Colon (tissue), 2 donors: Measurements from ENCODE around the gene FNDC10.

ENCODE experiments used
- FAIRE-seq: peaks from 2 replicates; lab custom pipeline; 2012; peaks lifted over from hg19 to GRCh38; lab: Jason Lieb, UNC
- donor health status: control.
- donor health status: control.

The FNDC10 gene

GRCh38 chr1:1616045-1616790 is 16.3 kb upstream of the FNDC10 start:
- no peak for FAIRE-seq

GRCh38 chr1:1615256-1616044 is 15.5 kb upstream of the FNDC10 start, which contains the start of gene MIB2:
TSS of gene MIB2 (plus strand) at chr1:1615500. CDS start at chr1:1623453, 7,953 bp downstream.
- FAIRE-seq, result no peak

- FAIRE-seq, result no peak
Observed at GRCh38 chr1:1614954-1615255, 15.0 kb upstream of the FNDC10 start.

- FAIRE-seq, result no peak
Observed at GRCh38 chr1:1614204-1614953, 14.4 kb upstream of the FNDC10 start.

- no peak for FAIRE-seq
Observed at GRCh38 chr1:1613509-1614082, 13.7 kb upstream of the FNDC10 start.

- no peak for FAIRE-seq
Observed at GRCh38 chr1:1612104-1612400, 12.1 kb upstream of the FNDC10 start.

GRCh38 chr1:1610796-1611195 is 10.9 kb upstream of the FNDC10 start:
- FAIRE-seq, result no peak

- FAIRE-seq, result no peak
Observed at GRCh38 chr1:1609822-1610485, 10.0 kb upstream of the FNDC10 start.

- no peak for FAIRE-seq
Observed at GRCh38 chr1:1606232-1606631, 6.3 kb upstream of the FNDC10 start.

- FAIRE-seq, result no peak
Observed at GRCh38 chr1:1605724-1606123, 5.8 kb upstream of the FNDC10 start.

- FAIRE-seq, result no peak
Observed at GRCh38 chr1:1605034-1605591, 5.2 kb upstream of the FNDC10 start.

GRCh38 chr1:1604374-1605033 is 4.6 kb upstream of the FNDC10 start:
- FAIRE-seq, result no peak

- FAIRE-seq, result no peak
Observed at GRCh38 chr1:1603671-1604373, 3.9 kb upstream of the FNDC10 start.

GRCh38 chr1:1602968-1603506 is 3.1 kb upstream of the FNDC10 start:
- no peak for FAIRE-seq

GRCh38 chr1:1602304-1602967 is 2.5 kb upstream of the FNDC10 start:
- no peak for FAIRE-seq

- FAIRE-seq, result no peak
Observed at GRCh38 chr1:1601564-1602303, 1.8 kb upstream of the FNDC10 start.

GRCh38 chr1:1600861-1601563 is 1.1 kb upstream of the FNDC10 start:
- no peak for FAIRE-seq
